ENCODE results near the gene KIAA1755.

The KIAA1755 gene

DNA sequence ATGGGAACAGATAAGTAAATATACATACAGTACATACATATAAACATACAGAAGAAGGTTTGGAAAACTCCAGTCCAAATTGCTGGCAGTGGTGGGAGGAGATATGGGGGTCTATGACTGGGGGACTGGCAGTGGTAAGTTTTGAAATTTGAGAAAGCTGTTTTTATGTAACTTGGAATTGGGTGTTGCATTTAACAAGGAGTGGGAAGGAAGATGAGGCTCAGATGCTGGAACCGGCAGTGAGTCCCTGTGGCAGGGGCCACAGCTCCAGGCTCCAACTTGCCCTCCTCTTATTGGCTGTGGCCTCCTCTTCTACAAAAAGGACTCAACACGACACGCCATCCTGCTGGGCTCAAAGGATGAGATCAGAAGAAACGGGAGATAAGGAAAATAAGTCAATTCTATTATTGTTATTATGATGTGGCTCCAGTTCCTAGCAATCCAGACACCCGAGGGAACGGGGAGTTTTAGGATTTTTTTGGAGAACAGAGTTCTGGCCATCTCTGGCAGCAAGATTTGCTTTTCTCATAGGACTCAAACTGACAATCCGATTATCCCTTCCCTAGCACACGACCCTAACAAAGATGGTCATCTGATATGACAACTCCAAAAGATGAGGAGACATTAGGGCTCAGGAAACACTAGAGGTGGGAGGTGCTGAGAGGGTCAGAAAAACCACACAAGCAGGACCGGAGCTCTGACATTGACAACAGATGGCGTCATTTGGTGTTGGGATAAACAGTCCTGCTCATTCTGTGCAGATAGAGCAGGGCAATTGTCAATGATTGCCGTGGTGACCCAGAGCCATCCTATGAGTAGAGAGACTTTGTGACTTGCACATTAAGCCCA, 89.5 kb downstream of the KIAA1755 start:
- no peaks in the 10 kb centered on the region for H3K79me2 ChIP-seq
- no peak overlapping the region for H3K4me3 ChIP-seq (ENCODE audit: low read depth, low read length)
- no peaks in the 10 kb centered on the region for H3K27me3 ChIP-seq (ENCODE audit: control insufficient read depth, insufficient read depth, low read length)
- no peaks in the 10 kb centered on the region for H3K36me3 ChIP-seq (ENCODE audit: control insufficient read depth, insufficient read depth, low read length)
- H3K9ac ChIP-seq, result no peak overlapping the region
- no peak overlapping the region for H3K4me2 ChIP-seq (ENCODE audit: low read length)
- no peak overlapping the region for H2AFZ ChIP-seq
- no peak overlapping the region for H3K27ac ChIP-seq
- no peaks in the 10 kb centered on the region for H3K9me3 ChIP-seq (ENCODE audit: control insufficient read depth, low read length)
- TF ChIP-seq CTCF (IDR thresholded peaks at IDR 0.05), result no peak
- no peaks in the 10 kb centered on the region for H3K4me1 ChIP-seq

DNA sequence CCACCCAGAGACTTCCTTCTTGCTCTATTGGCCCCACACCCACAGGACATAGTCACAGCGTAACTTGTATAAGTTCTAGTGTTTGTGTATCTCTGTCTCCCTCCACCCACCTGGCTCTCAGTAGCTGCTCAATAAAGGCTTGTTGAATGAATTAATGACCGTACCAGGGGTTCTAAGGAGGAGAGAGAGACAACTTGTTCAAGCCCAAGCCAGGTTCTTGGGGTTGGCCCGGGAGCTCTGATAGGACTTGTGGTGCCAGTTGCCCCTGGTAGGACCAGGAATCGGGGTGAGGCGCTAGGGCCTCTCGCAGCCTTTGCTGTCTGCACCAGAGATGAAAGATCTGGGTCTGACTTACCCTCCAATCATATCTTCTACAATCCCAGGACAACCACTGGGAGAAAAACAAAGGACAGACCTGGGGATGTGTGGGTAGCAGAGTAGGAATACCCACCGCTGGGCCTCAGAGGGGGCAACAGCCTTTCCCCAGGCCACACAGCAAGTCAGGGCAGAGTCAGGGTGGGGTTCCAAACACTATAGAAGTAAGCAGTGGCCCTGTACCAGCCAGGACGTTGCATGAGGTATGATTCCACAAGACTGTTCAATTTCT, 90.2 kb downstream of the KIAA1755 start:
- Histone ChIP-seq H3K27ac (no peak overlapping the region), H3K27me3 (ENCODE audit: control insufficient read depth, insufficient read depth, low read length) (no peaks in the 10 kb centered on the region), H3K9me3 (ENCODE audit: control insufficient read depth, low read length) (no peaks in the 10 kb centered on the region)

GRCh38 chr20:38169636-38170193, 90.8 kb downstream of the KIAA1755 start:
- no peak overlapping the region for H2AFZ ChIP-seq
- H3K27ac ChIP-seq, result no peak overlapping the region
- no peak overlapping the region for H3K9ac ChIP-seq
- H3K9me3 ChIP-seq (ENCODE audit: control insufficient read depth, low read length), result no peaks in the 10 kb centered on the region
- peaks cover 3% of the 10 kb centered on the region for H3K4me1 ChIP-seq
- TF ChIP-seq CTCF (IDR thresholded peaks at IDR 0.05), result no peak
- H3K36me3 ChIP-seq (ENCODE audit: control insufficient read depth, insufficient read depth, low read length), result no peaks in the 10 kb centered on the region
- no peak overlapping the region for H3K4me3 ChIP-seq (ENCODE audit: low read depth, low read length)
- no peak overlapping the region for H3K4me2 ChIP-seq (ENCODE audit: low read length)
- no peaks in the 10 kb centered on the region for H3K79me2 ChIP-seq
- no peaks in the 10 kb centered on the region for H3K27me3 ChIP-seq (ENCODE audit: control insufficient read depth, insufficient read depth, low read length)

More for the DNA sequence above, 90.2 kb downstream of the KIAA1755 start:
- Histone ChIP-seq H3K36me3 (ENCODE audit: control insufficient read depth, insufficient read depth, low read length) (no peaks in the 10 kb centered on the region), H3K4me2 (ENCODE audit: low read length) (no peak overlapping the region), H2AFZ (no peak overlapping the region), H3K4me3 (ENCODE audit: low read depth, low read length) (no peak overlapping the region), H3K4me1 (peaks cover 3% of the 10 kb centered on the region), H3K79me2 (no peaks in the 10 kb centered on the region), H3K9ac (no peak overlapping the region)
- no peak for TF ChIP-seq CTCF (IDR thresholded peaks at IDR 0.05)

GRCh38 chr20:38168791-38169589, 91.5 kb downstream of the KIAA1755 start:
- Histone ChIP-seq H3K36me3 (ENCODE audit: control insufficient read depth, insufficient read depth, low read length) (no peaks in the 10 kb centered on the region), H3K9me3 (ENCODE audit: control insufficient read depth, low read length) (no peaks in the 10 kb centered on the region), H3K9ac (no peak overlapping the region), H3K27ac (peak overlapping the region; percentile 47), H3K79me2 (no peaks in the 10 kb centered on the region), H2AFZ (no peak overlapping the region), H3K27me3 (ENCODE audit: control insufficient read depth, insufficient read depth, low read length) (no peaks in the 10 kb centered on the region), H3K4me1 (peaks cover 3% of the 10 kb centered on the region), H3K4me3 (ENCODE audit: low read depth, low read length) (no peak overlapping the region), H3K4me2 (ENCODE audit: low read length) (no peak overlapping the region)
- no peak for TF ChIP-seq CTCF (IDR thresholded peaks at IDR 0.05)
